ENCODE measurements around the gene MKS1.

DNA sequence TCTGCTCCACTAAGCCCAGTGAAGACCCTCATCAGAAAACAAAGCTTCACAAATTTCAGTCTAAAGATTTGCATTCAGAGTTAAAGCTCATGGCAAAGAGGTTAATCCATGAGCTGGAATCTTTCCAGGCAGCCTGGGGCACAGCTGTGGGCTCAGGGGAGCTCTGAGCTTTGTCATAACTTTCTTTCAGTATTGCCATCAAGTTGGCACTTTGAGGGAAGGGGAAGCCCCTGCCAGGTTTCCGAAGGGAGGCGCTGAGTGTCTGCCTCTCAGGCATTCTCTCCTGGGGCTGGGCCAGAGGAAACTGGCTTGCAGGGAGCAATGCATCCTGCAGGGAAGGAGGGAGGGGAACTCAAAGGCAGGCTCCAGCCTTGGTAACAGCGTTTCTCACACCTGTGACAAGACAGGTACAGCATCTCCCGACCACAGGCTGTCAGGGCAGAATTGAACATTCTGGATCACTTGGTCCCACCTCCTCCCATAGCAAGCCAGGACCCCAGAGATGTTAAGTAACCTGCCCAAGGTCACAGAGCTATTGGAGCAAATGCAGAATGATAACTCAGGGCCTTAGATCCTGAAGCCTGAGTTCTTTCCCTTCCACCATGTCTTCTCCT lies 23.2 kb upstream of the MKS1 start:
- TF ChIP-seq CTCF (conservative IDR thresholded peaks at IDR 0.05; ENCODE audit: low read length) (no peak), EZH2phosphoT487 (IDR thresholded peaks at IDR 0.05; ENCODE audit: borderline replicate concordance) (no peak)
